Measurements from ENCODE around the gene ZDHHC20. TPM values are rescaled to one million over a fixed set of nuclear protein-coding genes. Genes with fewer than 3 reads are reported as not detected.

Gene ZDHHC20
- total RNA-seq, 2 donors from 2014 or later, result 44.1 to 58.5 TPM

DNA sequence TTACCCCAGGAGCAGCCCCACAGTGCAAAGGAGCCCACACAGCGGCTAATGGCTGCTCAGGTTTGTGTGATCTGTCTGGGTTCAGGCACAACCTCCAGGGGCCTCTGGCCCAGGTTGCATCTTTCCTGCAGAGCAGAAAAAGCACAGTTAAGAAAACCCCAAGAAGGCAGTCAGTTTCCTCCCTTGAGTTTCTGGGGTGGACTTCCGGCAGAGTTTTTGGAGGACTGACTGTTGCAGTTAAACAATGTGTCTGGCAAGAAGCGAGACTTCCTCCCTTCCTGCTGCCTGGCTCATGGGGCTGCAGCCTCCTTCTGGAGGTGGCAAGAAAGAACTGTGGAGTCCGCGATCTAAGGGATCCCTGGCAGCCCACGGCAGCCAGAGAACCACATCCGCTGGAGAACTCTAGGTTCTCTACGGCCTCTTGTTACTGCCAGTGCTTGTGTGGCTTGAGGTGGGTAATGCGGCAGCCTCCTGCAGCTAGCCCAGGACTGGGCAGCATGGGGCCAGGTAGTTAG is 114.4 kb downstream of the ZDHHC20 start:
- ATAC-seq (replicated peaks in 1 of 2) (peak; percentile 74 to 80), DNase-seq (peak; percentile 34 to 35)
- Mint-ChIP-seq H3K36me3 (ENCODE audit: insufficient read depth in 2 of 2) (no peaks in the 10 kb centered on the region), H3K4me1 (ENCODE audit: low read depth) (peaks cover 25% of the 10 kb centered on the region), H3K27me3 (ENCODE audit: low read depth) (no peaks in the 10 kb centered on the region), H3K9me3 (no peaks in the 10 kb centered on the region), H3K4me3 (peak overlapping the region; percentile 79 to 80), H3K27ac (peak overlapping the region; percentile 81)

DNA sequence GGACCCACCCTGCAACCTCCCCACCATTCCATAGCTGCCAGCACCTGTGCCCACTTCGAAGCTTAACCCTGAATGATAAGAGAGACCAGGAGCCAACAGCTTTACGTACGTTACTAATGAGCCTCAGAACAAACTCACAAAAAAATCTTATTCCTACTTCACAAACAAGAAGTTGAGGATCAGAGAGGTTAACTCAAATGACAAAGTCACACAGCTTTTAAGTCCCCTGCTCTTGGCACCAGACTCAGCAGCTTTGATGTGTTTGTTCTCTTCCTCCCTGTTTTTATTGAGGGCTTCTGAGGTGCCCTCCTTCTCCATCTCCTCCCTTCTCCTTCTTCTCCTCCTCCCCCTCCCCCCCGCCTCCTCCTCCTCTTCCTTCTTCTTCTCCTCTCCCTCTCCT is 115.4 kb downstream of the ZDHHC20 start:
- Mint-ChIP-seq H3K4me1 (ENCODE audit: low read depth) (peaks cover 25% of the 10 kb centered on the region), H3K27me3 (ENCODE audit: low read depth) (no peaks in the 10 kb centered on the region), H3K4me3 (peak overlapping the region; percentile 79 to 80), H3K9me3 (no peaks in the 10 kb centered on the region), H3K36me3 (ENCODE audit: insufficient read depth in 2 of 2) (no peaks in the 10 kb centered on the region), H3K27ac (peak overlapping the region; percentile 81)
- DNase-seq (no peak), ATAC-seq (replicated peaks in 1 of 2) (no peak)

DNA sequence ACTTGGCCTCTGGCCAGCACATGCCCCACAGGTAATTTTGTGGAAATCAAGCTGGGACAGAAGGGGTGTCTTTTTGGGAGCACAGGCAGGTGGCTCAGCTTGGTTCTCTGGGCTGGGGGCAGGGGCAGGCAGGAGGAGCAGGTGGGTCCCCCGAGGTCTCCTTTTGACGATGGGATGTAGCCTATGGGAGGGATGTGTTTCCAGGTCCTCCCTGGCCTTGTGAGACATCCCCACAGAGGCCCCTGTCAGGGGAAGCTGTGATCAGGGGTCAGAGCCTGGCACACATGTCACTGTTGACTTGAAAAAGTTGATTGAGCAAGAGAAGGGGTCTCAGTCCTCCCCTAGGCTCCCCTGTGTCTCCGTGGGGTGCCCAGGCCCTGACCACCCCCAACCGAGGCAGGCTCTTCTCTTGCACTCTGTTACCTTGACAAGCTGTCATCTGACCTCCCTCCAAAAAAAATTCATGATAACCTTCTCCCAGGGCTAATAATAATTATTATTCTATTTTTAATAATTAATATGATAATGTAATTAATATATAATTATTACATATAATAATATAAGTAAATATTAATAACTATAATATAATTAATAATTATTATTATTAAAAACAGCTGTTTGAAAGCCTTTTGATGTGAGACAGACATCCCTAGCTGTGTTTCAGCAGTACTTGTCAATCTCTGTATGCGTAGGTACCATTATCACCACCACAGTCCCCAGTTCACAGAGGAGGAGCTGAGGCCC is 116.2 kb downstream of the ZDHHC20 start:
- DNase-seq (no peak), ATAC-seq (replicated peaks in 1 of 2) (no peak)
- no peaks in the 10 kb centered on the region for H3K9me3 Mint-ChIP-seq
- H3K4me1 Mint-ChIP-seq (ENCODE audit: low read depth), result peaks cover 25% of the 10 kb centered on the region
- H3K36me3 Mint-ChIP-seq (ENCODE audit: insufficient read depth in 2 of 2), result no peaks in the 10 kb centered on the region
- no peaks in the 10 kb centered on the region for H3K27me3 Mint-ChIP-seq (ENCODE audit: low read depth)
- H3K27ac Mint-ChIP-seq, result no peak overlapping the region
- H3K4me3 Mint-ChIP-seq, result no peak overlapping the region

GRCh38 chr13:21341637-21342422 is 117.3 kb downstream of the ZDHHC20 start:
- peaks cover 25% of the 10 kb centered on the region for H3K4me1 Mint-ChIP-seq (ENCODE audit: low read depth)
- DNase-seq (no peak), ATAC-seq (replicated peaks in 1 of 2) (no peak)
- no peak overlapping the region for H3K4me3 Mint-ChIP-seq
- no peaks in the 10 kb centered on the region for H3K9me3 Mint-ChIP-seq
- no peaks in the 10 kb centered on the region for H3K27me3 Mint-ChIP-seq (ENCODE audit: low read depth)
- H3K27ac Mint-ChIP-seq, result no peak overlapping the region
- H3K36me3 Mint-ChIP-seq (ENCODE audit: insufficient read depth in 2 of 2), result no peaks in the 10 kb centered on the region

- H3K36me3 Mint-ChIP-seq (ENCODE audit: insufficient read depth in 2 of 2), result no peaks in the 10 kb centered on the region
- no peak overlapping the region for H3K27ac Mint-ChIP-seq
- H3K27me3 Mint-ChIP-seq (ENCODE audit: low read depth), result no peaks in the 10 kb centered on the region
Measured at GRCh38 chr13:21338639-21339278, 120.3 kb downstream of the ZDHHC20 start.

GRCh38 chr13:21338156-21338555 is 120.9 kb downstream of the ZDHHC20 start:
- Mint-ChIP-seq H3K9me3 (no peaks in the 10 kb centered on the region), H3K27ac (no peak overlapping the region), H3K36me3 (ENCODE audit: insufficient read depth in 2 of 2) (no peaks in the 10 kb centered on the region), H3K4me1 (ENCODE audit: low read depth) (peaks cover under 1% of the 10 kb centered on the region), H3K27me3 (ENCODE audit: low read depth) (no peaks in the 10 kb centered on the region), H3K4me3 (no peak overlapping the region)
- ATAC-seq (replicated peaks in 1 of 2) (no peak), DNase-seq (no peak)

More at GRCh38 chr13:21338639-21339278, 120.3 kb downstream of the ZDHHC20 start:
- H3K4me1 Mint-ChIP-seq (ENCODE audit: low read depth), result peaks cover 6% of the 10 kb centered on the region
- H3K4me3 Mint-ChIP-seq, result no peak overlapping the region
- H3K9me3 Mint-ChIP-seq, result no peaks in the 10 kb centered on the region
- no peak for DNase-seq
- no peak for ATAC-seq (replicated peaks in 1 of 2)

GRCh38 chr13:21336609-21337349 is 122.3 kb downstream of the ZDHHC20 start:
- Mint-ChIP-seq H3K4me3 (no peak overlapping the region), H3K27me3 (ENCODE audit: low read depth) (no peaks in the 10 kb centered on the region), H3K4me1 (ENCODE audit: low read depth) (no peaks in the 10 kb centered on the region), H3K27ac (no peak overlapping the region), H3K9me3 (no peaks in the 10 kb centered on the region), H3K36me3 (ENCODE audit: insufficient read depth in 2 of 2) (no peaks in the 10 kb centered on the region)
- no peak for ATAC-seq (replicated peaks in 1 of 2)
- no peak for DNase-seq

DNA sequence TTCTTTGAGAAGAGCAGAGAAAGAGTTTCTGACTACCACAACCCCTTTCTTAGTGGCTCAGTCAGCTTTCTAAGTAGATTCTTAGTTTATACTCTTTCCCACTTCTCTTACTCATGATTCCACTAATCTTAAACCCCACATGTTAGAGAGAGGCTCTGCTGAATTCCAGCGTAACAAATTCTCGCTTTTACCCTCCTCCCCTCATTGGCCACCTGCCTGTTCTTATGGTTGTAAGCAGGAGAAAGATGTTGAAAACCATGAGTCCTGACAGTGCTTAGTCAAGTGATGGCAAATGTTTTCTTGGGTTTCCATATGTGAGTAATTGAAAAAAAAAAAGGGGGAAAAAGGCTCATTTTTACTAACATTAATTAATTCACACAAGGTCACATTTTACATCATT is 125.9 kb downstream of the ZDHHC20 start:
- H3K4me1 Mint-ChIP-seq (ENCODE audit: low read depth), result peaks cover 25% of the 10 kb centered on the region
- H3K27me3 Mint-ChIP-seq (ENCODE audit: low read depth), result no peaks in the 10 kb centered on the region
- ATAC-seq (replicated peaks in 1 of 2) (no peak), DNase-seq (no peak)
- H3K36me3 Mint-ChIP-seq (ENCODE audit: insufficient read depth in 2 of 2), result no peaks in the 10 kb centered on the region
- H3K4me3 Mint-ChIP-seq, result no peak overlapping the region
- H3K9me3 Mint-ChIP-seq, result no peaks in the 10 kb centered on the region
- no peak overlapping the region for H3K27ac Mint-ChIP-seq

DNA sequence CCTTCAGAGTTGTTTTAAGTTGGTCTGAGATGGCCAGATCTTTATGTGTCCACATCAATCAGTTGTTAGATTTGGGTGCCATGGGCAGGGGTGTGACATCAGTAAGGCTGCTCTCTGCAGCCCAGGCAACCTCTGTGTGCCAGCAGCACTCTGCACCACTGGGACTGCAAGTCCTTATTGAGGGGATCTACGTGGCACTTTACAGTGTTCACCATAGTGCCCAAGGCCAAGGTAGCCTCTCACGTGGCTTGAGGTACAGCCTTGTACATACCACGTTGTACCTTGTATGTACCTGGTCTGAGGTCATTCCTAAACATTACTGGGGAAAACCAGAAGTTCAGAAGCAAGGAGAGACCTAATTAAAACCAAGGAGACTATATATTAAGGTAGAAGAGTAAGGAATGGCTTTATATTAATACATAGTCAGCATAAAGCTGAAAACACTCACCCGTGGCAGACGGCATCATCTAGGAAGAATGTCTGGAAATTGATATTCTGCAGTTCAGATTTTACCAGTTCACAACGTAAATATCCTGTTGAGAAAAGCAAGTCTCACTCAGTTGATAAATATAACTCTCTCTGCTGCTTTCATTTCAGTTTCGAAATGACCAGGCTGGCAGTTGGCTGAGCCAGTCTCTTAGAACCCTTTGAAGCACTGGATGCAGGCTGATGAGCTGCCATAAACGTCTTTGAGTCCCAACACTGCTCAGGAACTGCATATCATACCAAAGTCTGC is 128.8 kb downstream of the ZDHHC20 start:
- H3K36me3 Mint-ChIP-seq (ENCODE audit: insufficient read depth in 2 of 2), result peaks cover 0 to 2% of the 10 kb centered on the region in 2 donors
- no peaks in the 10 kb centered on the region for H3K9me3 Mint-ChIP-seq
- no peak overlapping the region for H3K27ac Mint-ChIP-seq
- peak; percentile 51 to 75 for ATAC-seq (replicated peaks in 1 of 2)
- DNase-seq, result peak in 1 of 2 donors; percentile 26
- no peaks in the 10 kb centered on the region for H3K27me3 Mint-ChIP-seq (ENCODE audit: low read depth)
- peaks cover 33% of the 10 kb centered on the region for H3K4me1 Mint-ChIP-seq (ENCODE audit: low read depth)
- peak overlapping the region; percentile 9 to 54 for H3K4me3 Mint-ChIP-seq

GRCh38 chr13:21328836-21329477 is 130.1 kb downstream of the ZDHHC20 start:
- ATAC-seq (replicated peaks in 1 of 2) (peak; percentile 42 to 58), DNase-seq (no peak)
- H3K9me3 Mint-ChIP-seq, result no peaks in the 10 kb centered on the region
- H3K4me1 Mint-ChIP-seq (ENCODE audit: low read depth), result peaks cover 44% of the 10 kb centered on the region
- H3K27me3 Mint-ChIP-seq (ENCODE audit: low read depth), result no peaks in the 10 kb centered on the region
- H3K36me3 Mint-ChIP-seq (ENCODE audit: insufficient read depth in 2 of 2), result peaks cover 0 to 2% of the 10 kb centered on the region in 2 donors
- H3K27ac Mint-ChIP-seq, result peak overlapping the region; percentile 16
- H3K4me3 Mint-ChIP-seq, result peak overlapping the region; percentile 38 to 66

DNA sequence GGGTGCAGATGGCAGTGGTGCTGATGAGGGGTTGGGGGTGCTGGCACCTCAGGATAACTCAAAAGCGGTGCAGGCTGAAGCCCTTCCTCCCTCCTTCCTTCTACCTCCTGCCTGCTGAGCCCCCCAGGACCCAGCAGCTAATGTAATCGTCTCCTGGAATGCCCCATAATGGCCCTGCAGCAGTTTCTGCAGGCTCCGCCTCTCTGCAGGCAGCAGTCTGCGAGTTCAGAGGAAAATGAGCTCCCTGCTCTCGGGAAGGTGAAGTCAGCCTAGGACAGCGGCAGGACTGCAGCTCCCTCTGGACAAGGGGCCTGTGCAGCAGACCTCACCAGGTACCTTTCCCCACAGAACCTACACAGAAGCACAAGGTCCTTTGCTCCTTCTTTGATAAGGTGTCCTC is 130.9 kb downstream of the ZDHHC20 start:
- DNase-seq, result no peak
- peaks cover 44% of the 10 kb centered on the region for H3K4me1 Mint-ChIP-seq (ENCODE audit: low read depth)
- ATAC-seq (replicated peaks in 1 of 2), result no peak
- peak overlapping the region; percentile 16 to 66 for H3K4me3 Mint-ChIP-seq
- H3K27me3 Mint-ChIP-seq (ENCODE audit: low read depth), result no peaks in the 10 kb centered on the region
- H3K27ac Mint-ChIP-seq, result no peak overlapping the region
- H3K9me3 Mint-ChIP-seq, result no peaks in the 10 kb centered on the region
- peaks cover 0 to 2% of the 10 kb centered on the region in 2 donors for H3K36me3 Mint-ChIP-seq (ENCODE audit: insufficient read depth in 2 of 2)
